AG20443 (cell line): ENCODE measurements around the gene ABCC6.

Experiments
- DNase-seq: peaks from one replicate; pipeline ENCODE4 v3.0.0; 2012; ENCODE audit warnings: low spot score, mixed read lengths

Gene ABCC6

GRCh38 chr16:16141784-16142396 is 81.4 kb downstream of the ABCC6 start:
- no peak for DNase-seq

GRCh38 chr16:16141141-16141540 is 82.2 kb downstream of the ABCC6 start:
- DNase-seq, result no peak

GRCh38 chr16:16140537-16140936 is 82.8 kb downstream of the ABCC6 start:
- DNase-seq, result no peak

GRCh38 chr16:16139806-16140205 is 83.5 kb downstream of the ABCC6 start:
- DNase-seq, result no peak

- no peak for DNase-seq
Observed at GRCh38 chr16:16139061-16139460, 84.2 kb downstream of the ABCC6 start.

GRCh38 chr16:16138034-16138635 is 85.2 kb downstream of the ABCC6 start:
- DNase-seq, result no peak

GRCh38 chr16:16137110-16137509 is 86.2 kb downstream of the ABCC6 start:
- no peak for DNase-seq

- DNase-seq, result no peak
Observed at GRCh38 chr16:16136588-16136987, 86.7 kb downstream of the ABCC6 start.

GRCh38 chr16:16133943-16134604 is 89.2 kb downstream of the ABCC6 start:
- DNase-seq, result no peak

GRCh38 chr16:16131659-16132058 is 91.6 kb downstream of the ABCC6 start:
- DNase-seq, result no peak

- DNase-seq, result no peak
Observed at GRCh38 chr16:16131204-16131603, 92.1 kb downstream of the ABCC6 start.

- peak; percentile 88 for DNase-seq
Observed at GRCh38 chr16:16127469-16128116, 95.7 kb downstream of the ABCC6 start.

GRCh38 chr16:16126896-16127295 is 96.4 kb downstream of the ABCC6 start:
- DNase-seq, result no peak

- DNase-seq, result no peak
Observed at GRCh38 chr16:16124974-16125373, 98.3 kb downstream of the ABCC6 start.

- DNase-seq, result no peak
Observed at GRCh38 chr16:16124438-16124837, 98.9 kb downstream of the ABCC6 start.

- no peak for DNase-seq
Observed at GRCh38 chr16:16122264-16122663, 101.0 kb downstream of the ABCC6 start.

- DNase-seq, result no peak
Observed at GRCh38 chr16:16121185-16121727, 102.0 kb downstream of the ABCC6 start.

GRCh38 chr16:16120382-16121184 is 102.7 kb downstream of the ABCC6 start:
- no peak for DNase-seq

GRCh38 chr16:16120044-16120381 is 103.3 kb downstream of the ABCC6 start:
- DNase-seq, result no peak

- DNase-seq, result no peak
Observed at GRCh38 chr16:16118337-16118736, 105.0 kb downstream of the ABCC6 start.

- no peak for DNase-seq
Observed at GRCh38 chr16:16116841-16117240, 106.5 kb downstream of the ABCC6 start.

- DNase-seq, result no peak
Observed at GRCh38 chr16:16113076-16113475, 110.2 kb downstream of the ABCC6 start.
